AG20443 (cell line): ENCODE measurements around the gene NECTIN2.
"Not testable (repeated sequence)": the region's sequence is repeated elsewhere in the genome, so short reads cannot be mapped to it uniquely, and the experiment has no call there.

ENCODE experiments used
- DNase-seq: peaks from one replicate; pipeline ENCODE4 v3.0.0; 2012; ENCODE audit warnings: low spot score, mixed read lengths

NECTIN2 gene

GRCh38 chr19:44851427-44851826, 5.3 kb downstream of the NECTIN2 start:
- no peak for DNase-seq

- no peak for DNase-seq
These were observed 9.5 kb downstream of the NECTIN2 start for GRCh38 chr19:44855606-44856005.

GRCh38 chr19:44856421-44857083, 10.5 kb downstream of the NECTIN2 start:
- DNase-seq, result no peak

GRCh38 chr19:44857837-44858236, 11.7 kb downstream of the NECTIN2 start:
- no peak for DNase-seq

- DNase-seq, result not testable (repeated sequence)
These were observed 15.5 kb downstream of the NECTIN2 start for GRCh38 chr19:44861576-44861975.

DNA sequence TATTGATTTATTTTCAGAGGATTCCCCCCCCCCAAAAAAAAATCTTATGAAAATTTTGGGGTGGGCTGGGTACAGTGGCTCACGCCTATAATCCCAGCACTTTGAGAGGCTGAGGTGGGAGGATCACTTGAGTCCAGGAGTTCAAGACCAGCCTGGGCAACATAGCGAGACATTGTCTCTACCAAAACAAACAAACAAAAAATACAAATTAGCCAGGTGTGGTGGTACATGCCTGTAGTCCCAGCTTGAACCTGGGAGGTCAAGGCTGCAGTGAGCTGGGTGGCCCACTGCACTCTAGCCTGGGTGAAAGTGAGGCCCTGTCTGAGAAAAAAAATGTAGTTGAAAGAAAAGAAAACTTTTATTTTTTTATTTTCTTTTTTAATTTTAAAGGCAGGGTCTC, 17.9 kb downstream of the NECTIN2 start:
- no peak for DNase-seq

GRCh38 chr19:44865196-44865767, 19.2 kb downstream of the NECTIN2 start:
- no peak for DNase-seq

DNA sequence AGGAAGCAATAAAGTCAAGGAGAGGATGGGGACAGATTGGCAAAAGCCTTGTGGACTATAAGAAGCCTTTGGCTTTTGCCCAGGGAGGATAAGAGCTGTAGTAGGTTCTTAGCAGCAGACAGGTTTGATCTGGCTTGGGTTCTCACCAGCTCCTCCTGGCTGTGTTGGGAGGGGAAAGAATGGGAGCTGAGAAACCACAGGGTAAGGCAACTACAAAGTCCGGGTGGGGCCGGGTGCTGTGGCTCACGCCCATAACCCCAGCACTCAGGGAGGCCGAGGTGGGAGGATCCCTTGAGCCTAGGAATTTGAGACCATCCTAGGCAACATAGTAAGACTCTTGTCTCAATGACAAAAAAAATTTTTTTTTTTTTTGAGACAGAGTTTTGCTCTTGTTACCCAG, 20.6 kb downstream of the NECTIN2 start:
- DNase-seq, result no peak

GRCh38 chr19:44867578-44867977, 21.5 kb downstream of the NECTIN2 start:
- DNase-seq, result no peak

DNA sequence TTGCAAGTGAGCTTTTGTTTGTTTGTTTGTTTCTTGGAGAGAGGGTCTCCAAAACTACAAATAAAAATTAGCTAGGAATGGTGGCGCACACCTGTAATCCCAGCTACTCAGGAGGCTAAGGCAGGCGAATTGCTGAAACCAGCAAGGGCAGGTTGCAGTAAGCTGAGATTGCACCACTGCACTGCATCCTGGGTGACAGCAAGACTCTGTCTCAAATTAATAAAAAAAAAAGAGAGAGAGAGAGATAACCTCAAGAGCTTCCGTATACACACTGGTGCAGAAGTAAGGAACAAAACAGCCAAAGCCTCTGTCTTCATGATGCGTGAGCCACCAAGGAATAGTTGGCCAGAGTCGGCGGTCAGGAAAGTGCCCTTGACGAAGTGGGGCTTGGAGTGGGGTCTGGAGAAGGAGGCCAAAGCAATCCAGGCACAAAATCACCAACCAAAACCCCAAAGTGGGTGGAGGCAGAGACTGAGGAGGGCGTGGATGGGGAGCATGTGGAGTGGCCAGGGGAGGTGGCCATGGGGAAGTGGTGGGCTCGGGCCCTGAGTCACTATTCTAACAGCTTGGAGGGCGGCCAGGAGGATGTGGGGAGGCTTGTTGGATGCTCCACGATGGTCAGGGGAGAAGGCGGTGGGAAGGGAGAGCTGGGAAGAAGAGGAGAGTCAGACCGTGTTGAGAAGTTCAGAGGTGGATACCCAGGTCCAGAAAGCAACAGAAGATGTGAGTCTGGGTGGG, 23.8 kb downstream of the NECTIN2 start:
- no peak for DNase-seq

DNA sequence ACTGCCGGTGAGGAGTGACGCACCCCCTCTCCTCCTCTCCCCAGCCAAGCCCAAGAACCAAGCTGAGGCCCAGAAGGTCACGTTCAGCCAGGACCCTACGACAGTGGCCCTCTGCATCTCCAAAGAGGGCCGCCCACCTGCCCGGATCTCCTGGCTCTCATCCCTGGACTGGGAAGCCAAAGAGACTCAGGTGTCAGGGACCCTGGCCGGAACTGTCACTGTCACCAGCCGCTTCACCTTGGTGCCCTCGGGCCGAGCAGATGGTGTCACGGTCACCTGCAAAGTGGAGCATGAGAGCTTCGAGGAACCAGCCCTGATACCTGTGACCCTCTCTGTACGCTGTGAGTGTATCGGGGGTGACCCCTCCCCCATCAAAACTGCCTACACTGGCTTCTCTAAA, 25.7 kb downstream of the NECTIN2 start:
- no peak for DNase-seq

DNA sequence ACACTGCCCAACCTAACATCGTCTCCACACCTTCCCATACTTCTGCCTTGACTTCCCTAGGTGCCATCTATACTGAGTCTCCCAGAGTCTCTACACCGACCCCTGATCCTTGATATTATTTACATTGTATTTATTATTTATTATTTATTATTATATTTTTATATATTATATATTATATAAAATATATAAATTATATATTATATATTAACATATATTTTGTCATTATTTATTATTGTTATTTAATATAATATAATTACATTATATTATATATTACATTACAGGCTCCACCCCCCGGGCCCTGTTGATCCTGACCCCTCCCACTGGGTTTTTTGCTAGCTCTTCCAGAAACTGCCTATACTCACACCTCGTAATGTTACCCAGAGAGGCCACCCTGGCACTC, 26.6 kb downstream of the NECTIN2 start:
- DNase-seq, result no peak

DNA sequence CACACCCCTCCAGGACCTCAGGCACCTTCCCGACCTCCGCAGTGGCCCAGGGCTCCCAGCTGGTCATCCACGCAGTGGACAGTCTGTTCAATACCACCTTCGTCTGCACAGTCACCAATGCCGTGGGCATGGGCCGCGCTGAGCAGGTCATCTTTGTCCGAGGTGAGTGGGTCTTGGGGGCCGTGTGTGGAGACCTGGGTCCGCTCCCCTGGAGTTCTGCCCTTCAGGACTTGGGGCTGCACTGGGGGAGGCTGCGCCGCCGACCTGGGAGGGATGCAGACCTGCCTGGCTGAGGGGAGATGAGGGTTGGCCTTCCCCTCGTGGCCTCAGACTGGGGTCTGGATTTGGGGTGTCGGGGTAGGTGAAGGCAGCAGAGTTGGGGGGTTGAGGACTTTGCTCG, 28.2 kb downstream of the NECTIN2 start:
- DNase-seq, result no peak

- no peak for DNase-seq
These were observed 29.8 kb downstream of the NECTIN2 start for GRCh38 chr19:44875666-44876451.

- no peak for DNase-seq
These were observed 30.9 kb downstream of the NECTIN2 start for GRCh38 chr19:44876930-44877535.

DNA sequence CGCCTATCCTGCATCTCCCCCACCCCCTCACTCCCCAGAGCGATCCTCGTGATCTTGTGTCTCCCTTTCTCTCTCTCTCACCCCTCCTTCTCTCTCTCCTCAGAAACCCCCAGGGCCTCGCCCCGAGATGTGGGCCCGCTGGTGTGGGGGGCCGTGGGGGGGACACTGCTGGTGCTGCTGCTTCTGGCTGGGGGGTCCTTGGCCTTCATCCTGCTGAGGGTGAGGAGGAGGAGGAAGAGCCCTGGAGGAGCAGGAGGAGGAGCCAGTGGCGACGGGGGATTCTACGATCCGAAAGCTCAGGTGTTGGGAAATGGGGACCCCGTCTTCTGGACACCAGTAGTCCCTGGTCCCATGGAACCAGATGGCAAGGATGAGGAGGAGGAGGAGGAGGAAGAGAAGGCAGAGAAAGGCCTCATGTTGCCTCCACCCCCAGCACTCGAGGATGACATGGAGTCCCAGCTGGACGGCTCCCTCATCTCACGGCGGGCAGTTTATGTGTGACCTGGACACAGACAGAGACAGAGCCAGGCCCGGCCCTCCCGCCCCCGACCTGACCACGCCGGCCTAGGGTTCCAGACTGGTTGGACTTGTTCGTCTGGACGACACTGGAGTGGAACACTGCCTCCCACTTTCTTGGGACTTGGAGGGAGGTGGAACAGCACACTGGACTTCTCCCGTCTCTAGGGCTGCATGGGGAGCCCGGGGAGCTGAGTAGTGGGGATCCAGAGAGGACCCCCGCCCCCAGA, 32.2 kb downstream of the NECTIN2 start:
- DNase-seq, result no peak

- DNase-seq, result no peak
These were observed 33.4 kb downstream of the NECTIN2 start for GRCh38 chr19:44879309-44880065.

DNA sequence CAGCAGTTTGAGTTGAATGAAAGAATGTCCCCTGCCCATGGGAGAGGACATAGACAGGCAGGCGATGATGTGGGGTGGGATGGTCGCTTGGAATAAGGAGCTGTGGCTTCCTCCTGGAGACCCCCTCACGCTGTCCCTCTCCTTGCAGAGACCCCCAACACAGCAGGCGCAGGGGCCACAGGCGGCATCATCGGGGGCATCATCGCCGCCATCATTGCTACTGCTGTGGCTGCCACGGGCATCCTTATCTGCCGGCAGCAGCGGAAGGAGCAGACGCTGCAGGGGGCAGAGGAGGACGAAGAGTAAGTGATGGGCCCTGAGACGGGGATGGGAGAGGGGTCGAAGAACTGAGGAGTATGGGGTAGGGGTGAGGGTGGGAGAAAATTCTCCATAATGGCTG, 36.0 kb downstream of the NECTIN2 start:
- DNase-seq, result no peak

DNA sequence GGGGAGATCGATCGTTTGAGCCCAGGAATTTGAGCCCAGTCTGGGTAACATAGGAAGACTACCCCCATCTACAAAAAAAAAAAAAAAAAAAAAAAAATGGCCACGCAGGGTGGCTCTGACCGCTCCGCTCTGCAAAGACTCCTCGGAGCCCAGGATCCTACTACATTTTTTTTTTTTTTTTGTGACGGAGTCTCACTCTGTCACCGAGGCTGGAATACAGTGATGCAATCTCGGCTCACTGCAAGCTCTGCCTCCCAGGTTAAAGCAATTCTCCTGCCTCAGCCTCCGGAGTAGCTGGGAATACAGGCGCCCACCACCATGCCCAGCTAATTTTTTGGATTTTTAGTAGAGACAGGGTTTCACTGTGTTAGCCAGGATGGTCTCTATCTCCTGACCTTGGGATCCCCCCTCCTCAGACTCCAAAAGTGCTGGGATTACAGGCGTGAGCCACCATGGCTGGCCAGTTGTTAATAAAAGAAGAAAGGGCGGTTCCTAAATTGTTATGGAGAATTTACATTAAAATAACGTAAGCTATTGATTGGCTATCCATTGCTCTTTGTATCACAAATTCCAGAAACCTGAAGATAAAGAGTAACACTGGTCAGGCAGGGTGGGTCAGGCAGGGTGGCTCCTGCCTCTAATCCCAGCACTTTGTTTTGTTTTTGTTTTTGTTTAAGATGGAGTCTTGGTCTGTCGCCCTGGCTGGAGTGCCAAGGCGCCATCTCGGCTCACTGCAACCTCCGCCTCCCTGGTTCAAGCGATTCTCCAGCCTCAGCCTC, 36.7 kb downstream of the NECTIN2 start:
- DNase-seq, result not testable (repeated sequence)

- DNase-seq, result no peak
These were observed 37.8 kb downstream of the NECTIN2 start for GRCh38 chr19:44883922-44884321.
